Activated CD4-positive, alpha-beta T cell treated with anti-CD3 and anti-CD28 coated beads for 4 hours (primary cell): Measurements from ENCODE around the gene ANKRD28.
A peak's percentile ranks its signal among the peaks of the same experiment; 100 is the strongest.

Source experiments
- DNase-seq, 2 donors: peaks; one replicate each; pipeline ENCODE4 v3.0.0-alpha.2; 2020

The ANKRD28 gene

DNA sequence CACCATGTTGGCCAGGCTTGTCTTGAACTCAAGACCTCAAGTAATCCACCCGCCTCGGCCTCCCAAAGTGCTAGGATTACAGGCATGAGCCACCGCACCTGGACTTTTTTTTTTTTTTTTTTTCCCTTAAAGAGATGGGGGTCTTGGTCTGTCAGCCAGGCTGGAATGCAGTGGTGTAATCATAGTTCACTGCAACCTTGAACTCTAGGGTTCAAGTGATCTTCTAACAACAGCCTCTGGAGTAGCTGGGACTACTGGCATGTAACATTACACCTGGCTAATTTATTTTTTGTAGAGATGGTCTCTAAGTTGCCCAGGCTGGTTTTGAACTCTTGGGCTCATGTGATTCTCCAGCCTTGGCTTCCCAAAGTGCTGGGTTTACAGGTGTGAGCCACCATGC is 81.6 kb downstream of the ANKRD28 start:
- no peak for DNase-seq

DNA sequence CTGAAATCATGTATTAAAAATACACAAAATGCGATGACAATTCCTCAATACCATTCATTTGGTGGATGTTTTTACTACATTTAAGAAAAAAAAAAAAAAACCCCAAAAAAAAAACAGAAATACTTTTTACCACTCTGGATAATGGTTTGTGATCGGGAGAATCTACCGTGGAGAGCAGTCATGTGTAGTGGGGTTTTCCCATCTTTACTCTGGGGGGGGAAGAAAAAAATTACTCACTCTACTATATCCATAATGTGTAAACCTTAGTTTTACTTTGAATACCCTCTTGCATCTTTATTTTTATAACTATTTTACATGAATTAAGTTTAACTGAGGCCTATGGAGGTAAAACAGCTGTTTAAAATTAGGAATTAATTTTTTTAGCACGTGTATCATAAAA is 83.3 kb downstream of the ANKRD28 start:
- no peak for DNase-seq

GRCh38 chr3:15713364-15713763 is 84.4 kb downstream of the ANKRD28 start:
- DNase-seq = no peak

GRCh38 chr3:15711281-15711680 is 86.5 kb downstream of the ANKRD28 start:
- no peak for DNase-seq

- no peak for DNase-seq
Observed at GRCh38 chr3:15708882-15709677, 88.7 kb downstream of the ANKRD28 start.

DNA sequence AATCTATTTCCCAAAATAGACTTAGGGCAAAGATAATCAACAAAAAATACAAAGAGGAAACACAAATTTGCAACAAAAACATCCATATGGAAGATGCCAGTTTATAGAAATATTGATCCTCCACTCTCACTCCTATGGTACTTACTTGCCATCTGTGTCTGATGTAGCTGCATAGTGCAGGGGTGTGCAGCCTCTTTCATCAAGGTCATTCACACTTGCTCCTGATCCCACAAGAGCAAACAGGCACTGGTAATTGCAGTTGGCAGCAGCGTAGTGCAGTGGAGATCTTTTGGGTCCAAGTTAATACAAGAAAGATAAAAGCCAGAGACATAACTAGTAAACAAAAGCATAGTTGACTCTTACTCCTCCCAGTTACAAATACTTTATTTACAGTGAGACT is 90.0 kb downstream of the ANKRD28 start:
- DNase-seq = no peak

DNA sequence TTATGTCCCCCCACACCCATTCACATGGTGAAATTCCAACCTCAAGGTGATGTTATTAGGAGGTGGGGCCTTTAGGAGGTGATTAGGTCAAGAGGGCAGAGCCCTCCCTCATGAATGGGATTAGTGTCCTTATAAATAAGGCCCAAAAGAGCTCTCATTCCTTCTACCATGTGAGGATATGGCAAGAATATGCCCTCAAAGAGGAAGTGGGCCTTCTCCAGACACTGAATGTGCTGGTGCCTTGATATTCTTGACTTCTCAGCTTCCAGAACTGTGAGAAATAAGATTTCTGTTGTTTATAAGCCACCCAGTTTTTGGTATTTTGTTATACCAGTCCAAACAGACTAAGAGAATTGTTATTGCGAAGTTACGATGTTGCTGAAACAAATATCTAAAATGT is 94.4 kb downstream of the ANKRD28 start:
- DNase-seq = no peak

- DNase-seq = no peak
Observed at GRCh38 chr3:15694628-15695027, 103.2 kb downstream of the ANKRD28 start.

DNA sequence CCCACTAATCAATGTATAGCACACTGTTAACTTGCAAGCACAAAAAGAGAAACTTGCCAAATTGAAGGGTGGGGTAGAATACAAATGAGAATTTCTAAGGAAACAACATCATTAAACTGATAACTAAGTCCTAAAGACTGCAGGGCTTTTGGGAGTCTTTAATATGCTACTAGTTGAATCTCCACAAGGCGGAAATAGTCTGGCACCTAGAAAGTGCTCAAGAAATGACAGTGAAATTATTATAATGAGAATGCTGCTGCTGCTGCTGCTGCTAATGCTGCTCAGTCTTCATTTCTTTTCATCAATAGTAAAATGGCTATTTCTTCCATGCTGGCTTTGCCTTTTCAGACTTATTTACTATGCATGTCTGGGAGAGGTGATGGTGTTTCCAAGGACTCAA is 104.4 kb downstream of the ANKRD28 start:
- DNase-seq = no peak

- DNase-seq = no peak
Observed at GRCh38 chr3:15690748-15691147, 107.0 kb downstream of the ANKRD28 start.

- DNase-seq = no peak
Observed at GRCh38 chr3:15690230-15690629, 107.5 kb downstream of the ANKRD28 start.

DNA sequence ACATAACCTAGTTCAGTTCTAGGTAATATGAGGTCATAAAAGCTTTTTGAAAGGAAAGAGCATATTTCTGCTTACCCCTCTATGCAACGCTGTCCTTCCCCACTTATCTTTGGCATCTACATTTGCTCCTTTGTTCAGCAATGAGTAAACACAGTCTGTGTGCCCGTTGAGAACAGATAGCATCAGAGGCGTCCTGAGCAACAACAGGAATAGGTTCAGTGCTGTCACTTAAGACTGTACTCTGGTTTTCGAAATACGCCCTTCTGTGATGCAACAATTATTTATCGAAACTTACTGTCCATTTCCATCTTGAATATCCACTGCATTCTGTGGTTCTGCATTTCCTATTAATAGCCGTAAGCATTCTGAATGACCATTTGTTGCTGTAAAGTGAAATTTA is 111.9 kb downstream of the ANKRD28 start:
- no peak for DNase-seq

- DNase-seq = no peak
Observed at GRCh38 chr3:15683253-15683652, 114.5 kb downstream of the ANKRD28 start.

DNA sequence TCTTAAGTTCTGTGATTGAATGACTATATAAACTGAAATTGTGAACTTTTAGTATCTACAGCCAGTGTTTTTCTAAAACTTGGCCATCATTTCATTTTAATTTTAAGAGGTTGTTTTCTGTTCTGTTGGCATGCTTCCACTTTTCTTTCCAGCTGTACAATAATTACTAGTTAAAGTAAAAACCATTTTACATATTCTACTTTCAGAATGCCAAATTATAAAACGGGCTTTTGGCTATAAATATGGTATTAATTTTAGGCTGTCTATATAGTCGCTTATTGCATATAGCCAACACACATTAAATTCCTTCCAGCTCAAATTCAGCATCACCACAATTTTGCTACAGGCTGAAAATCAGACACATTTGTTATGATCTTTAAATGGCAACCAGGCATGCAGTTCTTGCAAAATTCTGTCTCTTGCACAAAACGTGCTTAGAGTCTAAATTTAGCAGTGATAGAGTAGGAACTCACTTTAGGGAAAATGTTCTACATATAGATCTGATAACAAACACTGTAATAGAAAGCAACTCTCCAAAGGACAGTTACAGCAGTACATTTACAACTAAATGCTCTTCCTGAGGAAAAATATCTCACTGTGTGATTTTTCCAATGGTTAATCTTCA is 115.1 kb downstream of the ANKRD28 start:
- DNase-seq = no peak

- DNase-seq = no peak
Observed at GRCh38 chr3:15681668-15682067, 116.1 kb downstream of the ANKRD28 start.

DNA sequence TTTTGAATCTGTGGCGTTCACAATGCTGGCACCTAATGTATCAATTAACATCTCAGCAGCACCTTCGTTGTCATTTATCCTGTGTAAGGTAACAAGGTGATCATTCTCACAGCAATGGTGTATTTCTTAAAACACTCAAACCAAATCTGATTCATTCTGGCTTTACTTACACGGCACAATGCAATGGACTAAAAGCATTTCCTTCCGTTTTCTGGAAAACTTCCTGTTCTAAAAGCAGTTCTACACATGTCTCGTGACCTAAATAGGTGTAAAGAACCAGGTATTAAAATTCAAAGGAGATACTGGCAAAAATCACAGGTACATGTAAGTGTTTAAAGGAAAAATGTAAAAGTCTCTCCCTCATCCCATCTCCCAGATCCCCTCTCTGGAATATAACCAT is 118.5 kb downstream of the ANKRD28 start:
- DNase-seq = no peak

GRCh38 chr3:15676259-15676658 is 121.5 kb downstream of the ANKRD28 start:
- DNase-seq = no peak

DNA sequence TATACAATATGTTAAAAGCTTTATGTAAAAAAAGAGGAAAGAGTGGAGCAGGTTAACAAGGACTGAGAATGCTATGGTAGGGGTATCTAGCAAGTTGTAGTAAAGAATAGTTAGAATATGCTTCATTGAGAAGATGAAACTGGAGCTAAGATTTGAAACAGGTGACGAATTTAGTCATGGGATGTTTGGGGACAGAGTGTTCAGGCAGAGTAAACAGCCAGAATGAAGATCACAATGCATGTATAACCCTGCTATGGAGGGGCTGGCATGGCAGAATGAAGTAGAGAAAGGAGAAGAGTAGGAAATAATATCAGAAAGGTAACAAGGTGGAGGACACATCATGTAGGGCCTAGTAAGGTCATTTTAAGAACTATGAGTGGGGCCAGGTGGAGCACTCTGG is 124.2 kb downstream of the ANKRD28 start:
- DNase-seq = no peak

- DNase-seq = peak; percentile 14 to 18
Observed at GRCh38 chr3:15667484-15667883, 130.3 kb downstream of the ANKRD28 start.

DNA sequence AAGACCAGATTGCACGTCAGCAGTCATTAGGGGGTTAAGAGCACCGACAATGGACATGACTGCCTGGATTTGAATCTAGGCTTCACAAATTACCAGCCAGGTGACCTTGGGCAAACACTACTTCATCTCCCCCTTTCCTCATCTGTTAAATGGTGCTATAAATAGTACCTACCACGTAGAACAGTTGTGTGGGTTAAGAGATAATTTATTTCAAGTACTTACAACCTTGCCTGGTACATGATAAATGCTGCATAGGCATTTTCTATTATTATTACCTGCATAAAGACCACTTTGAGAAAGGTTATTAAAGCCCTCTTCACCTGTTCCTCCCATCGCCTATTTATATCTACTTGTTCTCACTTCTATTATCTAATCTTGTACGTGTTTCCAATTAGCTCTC is 131.5 kb downstream of the ANKRD28 start:
- no peak for DNase-seq

DNA sequence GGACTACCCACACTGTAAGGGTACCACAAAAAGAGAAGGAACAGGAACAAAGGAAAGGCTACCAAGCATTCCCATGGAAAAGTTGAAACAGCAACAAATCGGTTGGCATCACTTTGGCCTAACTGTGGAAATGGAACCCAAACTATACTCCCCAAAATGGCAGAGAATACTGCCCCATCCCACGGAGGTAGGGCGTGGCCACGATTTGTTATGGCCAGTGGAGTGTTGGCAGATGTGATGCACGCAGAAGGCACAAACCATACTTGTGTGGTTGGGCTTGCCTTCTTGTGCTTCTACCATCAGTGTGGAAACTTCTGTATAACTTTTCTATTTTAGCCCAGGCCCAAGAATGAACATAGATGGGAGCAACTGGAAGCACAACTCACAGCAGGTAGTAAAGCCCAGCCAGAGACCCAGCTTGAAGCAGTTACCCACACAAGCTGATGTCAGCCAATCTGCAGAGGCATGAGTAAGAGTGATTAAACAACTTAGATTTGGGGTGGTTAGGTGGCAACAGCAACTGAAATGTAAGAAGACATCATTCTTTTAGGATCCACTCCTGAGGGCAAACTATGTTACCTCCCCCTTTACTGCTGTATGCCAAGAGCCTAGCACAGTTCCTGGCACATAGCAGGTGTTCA is 132.1 kb downstream of the ANKRD28 start:
- no peak for DNase-seq

DNA sequence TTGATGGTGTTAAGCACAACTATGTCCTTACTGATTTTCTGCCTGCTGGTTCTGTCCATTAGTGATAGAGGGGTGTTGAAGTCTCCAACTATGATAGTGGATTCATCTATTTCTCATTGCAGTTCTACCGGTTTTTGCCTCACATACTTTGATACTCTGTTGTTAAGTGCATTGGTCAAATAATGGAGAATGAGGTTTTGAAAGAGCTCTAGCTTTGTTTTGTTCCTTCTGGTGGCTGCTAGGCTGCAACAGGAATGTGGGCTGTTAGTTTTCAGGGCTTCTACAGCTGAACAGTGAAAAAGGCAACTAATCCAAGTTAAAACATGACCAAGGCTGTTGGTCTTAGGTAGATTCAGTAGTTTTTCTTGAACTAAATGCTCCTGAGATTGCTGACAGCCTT is 133.6 kb downstream of the ANKRD28 start:
- DNase-seq = no peak

GRCh38 chr3:15660055-15660935 is 137.5 kb downstream of the ANKRD28 start:
- no peak for DNase-seq
